HG02884 (cell line): ENCODE measurements around the gene UNC5A.

Experiments used
- ATAC-seq: cut with Tn5 transposase; IDR thresholded peaks from one replicate; pipeline ENCODE4 v1.9.1; 2021; ENCODE audit warnings: mild to moderate bottlenecking, moderate library complexity; ENCODE audit not compliant: unreplicated experiment

Gene UNC5A

DNA sequence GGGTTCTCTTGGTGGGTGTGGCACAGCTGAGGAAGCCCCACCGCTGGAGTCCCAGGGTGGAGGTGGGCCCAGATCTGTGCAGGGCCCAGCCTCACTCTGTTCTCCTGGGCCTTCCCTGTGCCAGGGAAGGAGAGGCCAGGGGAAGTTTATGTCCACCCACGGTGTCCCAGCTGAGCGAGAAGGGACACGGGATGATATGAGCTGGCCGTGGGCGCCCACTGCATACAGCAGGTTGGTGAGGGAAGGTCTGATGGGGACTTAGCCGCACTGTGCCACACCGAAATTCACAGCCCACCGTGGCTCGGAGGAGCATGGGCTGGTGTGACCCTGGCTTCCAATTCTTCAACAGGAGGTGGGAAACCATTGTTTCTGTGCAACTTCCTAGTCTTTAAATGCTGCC, 33.9 kb downstream of the UNC5A start:
- ATAC-seq: no peak

DNA sequence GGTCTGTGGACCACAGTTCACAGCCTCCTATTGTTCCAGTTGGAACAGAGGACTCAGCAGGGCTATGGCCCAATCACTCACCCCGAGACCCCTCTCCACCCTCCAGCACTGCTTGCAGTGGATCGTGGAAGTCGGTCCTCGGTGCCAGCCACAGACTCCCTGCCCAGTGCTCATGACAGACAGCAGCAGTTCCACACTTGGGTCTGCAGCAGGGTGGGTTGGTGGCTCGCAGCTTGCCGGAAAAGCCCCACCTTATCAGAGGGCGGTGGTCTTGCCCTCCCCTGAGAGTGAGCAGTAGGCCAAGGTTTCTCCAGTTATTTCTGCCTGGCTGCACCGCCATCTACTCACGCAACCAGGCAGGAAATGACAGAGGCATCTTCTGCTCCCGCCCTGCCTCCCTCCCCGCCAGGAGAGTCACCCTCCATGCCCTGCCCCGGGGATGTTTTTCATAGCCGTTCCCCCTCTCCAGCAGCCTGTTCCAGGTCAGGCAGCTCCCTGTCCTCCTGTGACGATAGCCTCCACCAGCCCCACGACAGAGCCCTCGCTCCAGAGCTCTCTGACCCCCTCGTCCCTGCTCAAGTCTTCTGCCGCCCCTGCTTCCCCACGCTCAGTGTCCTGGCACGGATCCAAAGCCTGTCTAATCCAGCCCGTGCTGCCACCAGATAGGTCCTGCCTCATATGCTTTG, 34.5 kb downstream of the UNC5A start:
- no peak for ATAC-seq

DNA sequence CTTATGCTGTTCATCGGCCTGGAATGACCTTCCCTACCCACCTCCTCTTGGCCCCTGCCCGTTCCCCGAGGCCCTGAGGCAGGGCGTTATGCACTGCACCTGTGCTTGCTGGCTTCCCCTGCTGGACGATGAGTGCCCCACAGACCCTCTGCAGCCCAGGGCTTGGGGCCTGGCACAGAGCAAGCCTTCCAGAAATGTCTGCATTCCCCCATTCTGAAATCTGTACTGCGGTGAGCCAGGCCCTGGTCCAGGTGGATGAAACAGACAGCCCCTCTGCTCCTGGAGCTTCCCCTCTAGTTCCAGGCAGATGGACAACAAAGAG, 35.0 kb downstream of the UNC5A start:
- no peak for ATAC-seq

DNA sequence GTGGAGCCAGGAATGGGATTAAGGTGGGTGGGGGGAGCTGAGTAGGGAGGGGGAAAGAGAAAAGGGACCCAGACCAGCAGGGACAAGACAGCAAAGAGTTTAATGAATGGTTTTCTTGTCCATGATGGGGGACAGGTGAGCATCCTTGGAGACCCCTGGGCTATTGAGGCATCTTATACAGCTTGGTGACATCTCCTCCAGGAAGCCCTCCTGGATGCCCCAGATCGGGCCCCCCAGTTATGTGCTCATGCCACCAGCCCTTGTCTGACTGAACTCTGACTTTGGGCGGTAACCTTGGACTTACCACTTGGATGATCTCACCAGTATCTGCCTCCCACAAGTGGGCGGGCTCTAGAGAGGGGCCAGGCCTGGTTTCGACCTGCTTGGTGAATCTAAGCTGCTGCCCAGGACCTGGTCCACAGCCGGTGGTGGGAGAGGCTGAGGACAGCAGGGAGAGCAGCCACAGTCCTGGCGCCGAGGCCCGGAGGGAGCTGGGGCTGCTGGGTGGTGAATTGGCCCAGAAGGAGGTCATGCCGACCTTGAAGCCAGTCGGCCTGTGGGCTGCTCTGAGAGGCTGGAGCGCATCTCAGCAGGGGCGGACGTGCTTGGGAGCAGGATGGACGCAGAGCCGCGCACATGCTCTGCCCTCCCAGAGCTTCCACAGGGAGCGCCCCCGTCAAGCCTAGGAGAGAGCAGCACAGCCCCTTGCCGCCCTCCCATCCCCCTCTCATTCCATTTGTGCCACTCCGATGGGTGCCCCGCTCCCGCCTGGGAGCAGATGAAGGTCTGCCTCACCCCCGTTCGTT, 36.2 kb downstream of the UNC5A start:
- ATAC-seq: no peak

DNA sequence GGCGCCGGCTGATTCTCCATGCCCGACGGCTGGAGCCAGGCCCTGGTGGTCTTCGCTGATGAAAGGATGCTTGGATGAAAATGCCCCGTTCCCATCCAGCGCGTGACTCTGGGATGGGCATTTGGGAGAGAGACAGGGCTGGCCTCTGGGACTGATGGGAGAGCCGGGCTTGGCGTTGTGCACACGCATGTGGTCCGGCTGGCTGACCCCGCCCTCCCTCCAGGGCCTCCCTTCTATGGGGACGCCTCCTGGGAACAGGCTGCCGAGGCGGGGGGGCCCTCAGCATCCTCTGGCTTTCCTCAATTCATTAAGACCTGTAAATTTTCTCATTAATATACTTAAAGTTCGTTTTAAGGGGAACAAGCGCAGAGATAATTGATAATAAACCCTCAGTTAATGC, 36.8 kb downstream of the UNC5A start:
- ATAC-seq: no peak

DNA sequence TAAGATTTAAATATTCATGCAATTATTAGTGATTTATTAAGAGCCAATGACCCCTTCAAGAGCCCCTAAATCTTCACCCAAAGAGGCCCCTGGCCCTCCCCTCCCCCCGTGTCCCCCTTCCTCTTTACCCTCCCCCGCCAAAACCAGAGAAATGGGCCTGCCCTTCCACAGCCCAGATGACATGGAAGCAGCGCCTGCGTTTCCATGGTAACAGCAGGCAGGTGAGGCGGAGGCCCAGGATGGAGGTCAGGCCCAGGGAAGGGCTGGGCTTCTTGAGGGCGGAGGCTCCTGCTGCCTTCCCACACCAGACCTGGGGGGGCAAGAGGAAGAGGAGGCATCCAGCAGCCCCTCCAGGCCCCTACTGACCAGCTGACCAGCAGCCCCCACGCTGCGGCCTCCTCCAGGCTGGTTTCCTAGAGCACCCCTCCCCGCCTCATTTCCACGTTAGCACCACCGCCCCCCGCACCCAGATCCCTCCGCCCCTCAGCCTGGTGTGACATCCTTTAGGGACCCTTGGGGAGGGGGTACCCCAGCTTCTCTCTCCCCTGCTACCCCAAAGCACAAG, 37.4 kb downstream of the UNC5A start:
- ATAC-seq: no peak

DNA sequence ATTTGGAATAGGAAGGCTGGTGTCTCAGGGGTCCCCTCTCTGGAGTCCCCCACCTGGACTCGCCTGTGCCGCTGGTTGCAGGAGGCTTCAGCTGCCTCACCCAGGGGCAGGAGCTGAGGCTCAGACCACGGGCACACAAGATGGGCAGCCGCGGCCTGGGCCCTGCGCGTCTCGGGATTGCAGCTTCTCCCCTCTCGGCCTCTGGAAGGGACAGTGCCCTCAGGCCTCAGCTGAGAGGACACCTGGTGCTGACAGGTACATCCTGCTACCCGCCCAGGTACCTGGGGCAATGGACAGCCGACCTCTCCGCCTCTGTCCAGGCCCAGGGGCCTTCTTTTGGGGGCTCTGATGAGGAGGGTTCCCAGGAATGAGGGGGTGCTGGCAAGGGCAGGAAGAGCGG, 38.3 kb downstream of the UNC5A start:
- no peak for ATAC-seq

DNA sequence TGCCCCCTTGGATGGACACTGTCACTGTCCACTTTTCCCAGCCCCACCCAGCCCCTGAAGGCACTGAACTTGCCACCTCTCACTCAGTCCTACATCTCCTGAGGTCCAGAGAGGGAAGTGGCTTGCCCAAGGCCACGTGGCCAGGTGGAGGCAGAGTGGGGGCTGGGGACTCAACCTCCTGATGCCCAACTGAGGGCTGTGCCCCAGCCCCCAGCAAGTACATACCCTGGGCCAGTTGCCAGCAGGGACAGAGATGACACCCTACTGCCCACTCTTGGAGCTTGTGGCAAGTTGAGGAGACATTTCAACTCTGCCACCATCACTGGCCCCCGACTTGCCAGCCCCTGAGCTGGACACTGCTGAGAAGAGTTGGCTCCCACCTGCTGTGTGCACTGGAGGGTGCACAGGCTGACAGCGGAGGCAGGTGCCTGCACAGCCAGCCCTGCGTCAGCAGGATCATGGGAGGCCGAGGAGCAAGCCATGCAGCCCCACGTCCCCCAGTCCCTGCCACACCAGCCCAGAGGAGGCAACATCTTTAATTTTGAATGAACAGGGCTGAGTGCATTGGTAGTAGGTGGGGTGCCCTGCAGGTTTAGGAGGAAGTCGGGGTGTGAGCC, 39.4 kb downstream of the UNC5A start:
- ATAC-seq: no peak

DNA sequence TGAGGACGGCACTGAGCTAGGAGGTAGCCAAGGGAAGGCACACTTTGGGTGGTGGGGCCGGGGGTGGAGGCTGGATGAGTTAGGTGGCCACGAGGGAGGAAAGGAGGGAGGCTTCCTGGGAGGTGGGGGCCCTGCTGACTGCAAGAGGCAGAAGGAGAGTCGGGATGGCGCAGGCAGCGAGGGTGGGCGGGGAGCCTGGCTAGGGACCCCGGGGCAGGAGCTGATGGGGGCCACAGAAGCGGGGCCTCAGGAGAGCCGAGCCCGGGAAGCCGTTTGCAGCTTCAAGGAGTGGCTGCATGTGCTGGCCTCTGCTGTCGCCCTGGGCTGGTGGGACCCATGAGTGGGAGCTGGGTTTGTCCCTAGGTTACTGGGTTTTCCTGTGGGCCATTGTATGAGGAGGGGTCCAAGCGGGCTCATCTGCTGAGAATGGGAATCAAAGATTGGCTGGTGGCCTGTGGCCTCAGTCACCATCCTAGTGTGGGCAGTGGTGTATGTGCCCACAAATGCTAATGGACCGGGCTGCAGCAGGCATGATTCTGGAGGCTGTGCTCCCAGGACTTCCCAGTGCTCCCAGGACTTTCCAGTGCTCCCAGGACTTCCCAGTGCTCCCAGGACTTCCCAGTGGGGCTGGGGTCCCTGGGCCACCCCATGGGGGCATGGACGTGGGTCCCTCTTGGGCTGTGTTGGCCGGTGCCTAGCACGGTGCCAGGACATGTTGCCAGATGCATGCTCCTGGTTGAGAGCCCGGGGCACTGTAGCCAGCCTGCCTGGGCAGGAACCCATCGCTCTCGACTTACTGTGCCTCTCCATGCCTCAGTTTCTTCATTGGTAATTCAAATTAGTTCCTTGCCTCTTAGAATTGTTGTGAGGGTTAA, 40.2 kb downstream of the UNC5A start:
- ATAC-seq: no peak

DNA sequence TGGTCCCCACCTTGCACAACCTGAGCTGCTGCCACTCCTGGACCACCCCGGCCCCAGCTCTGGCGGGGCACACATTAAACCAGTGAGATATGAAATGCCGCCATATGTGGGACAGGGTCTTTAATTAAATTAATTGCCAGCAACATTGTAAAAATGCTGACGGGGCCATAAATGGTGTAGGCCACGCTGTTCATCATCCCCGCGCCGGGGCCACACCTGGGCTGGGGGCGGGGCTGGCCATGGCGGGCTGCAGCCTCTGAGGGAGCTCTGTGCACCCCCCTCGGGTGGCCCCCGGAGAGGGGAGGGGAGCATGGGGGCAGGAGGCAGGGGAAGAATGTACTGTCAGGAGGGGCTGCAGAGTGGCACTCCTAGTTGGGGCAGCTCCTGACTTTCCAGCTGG, 41.0 kb downstream of the UNC5A start:
- no peak for ATAC-seq

DNA sequence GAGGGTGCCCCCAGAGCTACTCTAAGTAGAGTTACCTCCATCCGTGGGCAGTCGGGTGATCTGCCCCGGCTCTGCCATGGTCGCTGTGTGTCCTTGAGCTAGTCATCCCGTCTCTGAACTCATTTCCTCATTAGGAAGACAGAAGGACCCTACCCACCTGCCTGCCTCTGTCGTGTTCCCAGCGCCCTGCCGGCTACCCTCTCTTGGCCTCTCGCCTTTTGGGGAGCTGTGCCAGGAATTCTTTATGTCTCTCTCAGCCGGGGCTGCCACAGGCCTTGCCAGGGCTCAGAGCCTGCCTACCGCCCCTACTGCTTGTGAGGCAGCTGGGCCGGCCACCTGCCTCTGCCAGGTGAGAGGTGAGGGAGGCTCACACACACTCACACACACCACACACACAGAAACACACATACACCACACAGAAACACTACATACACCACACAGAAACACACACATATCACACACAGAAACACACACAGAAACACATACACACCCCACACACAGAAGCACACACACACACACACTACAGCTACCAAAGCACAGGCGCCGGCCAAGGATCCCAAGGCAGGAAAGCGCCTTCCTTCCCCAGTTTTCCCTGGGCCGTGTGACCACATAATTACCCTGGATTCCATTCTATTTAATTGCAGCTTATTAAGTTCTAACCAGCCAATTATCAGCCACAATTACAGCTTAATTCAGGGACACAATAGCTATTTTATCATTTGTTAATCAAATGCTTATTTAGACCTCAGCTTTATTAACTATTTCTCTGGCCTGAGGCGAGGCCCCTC, 41.7 kb downstream of the UNC5A start:
- ATAC-seq: no peak

DNA sequence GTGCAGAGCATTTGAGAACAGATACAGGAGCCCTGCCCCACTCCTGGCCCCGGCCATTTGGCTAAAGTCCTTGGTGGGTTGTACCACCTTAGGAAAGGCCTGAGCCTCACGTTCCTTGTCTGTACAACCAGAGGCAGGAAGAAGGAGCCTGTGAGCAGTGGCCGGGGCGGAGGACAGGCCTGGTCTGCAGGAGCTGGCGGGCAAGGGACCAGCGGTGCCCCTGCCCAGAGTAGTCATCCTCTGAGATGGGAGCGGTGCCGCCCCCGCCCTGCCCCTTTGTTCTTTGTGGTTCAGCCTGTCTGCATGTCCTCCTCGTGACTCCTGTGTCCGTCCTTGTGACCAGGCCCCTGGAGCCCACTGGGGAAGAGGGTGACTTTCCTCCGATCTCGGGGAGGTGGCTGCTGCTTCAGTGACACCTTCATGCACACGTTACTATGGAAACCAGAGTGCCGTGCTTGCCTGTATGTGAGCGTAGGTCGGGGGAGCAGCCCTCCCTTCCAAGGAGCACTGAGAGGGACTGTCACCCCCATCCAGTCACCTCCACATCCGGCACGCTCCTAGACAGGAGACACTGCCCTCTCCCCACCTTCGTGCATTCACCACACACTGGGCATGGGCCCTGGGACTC, 42.9 kb downstream of the UNC5A start:
- ATAC-seq: no peak

DNA sequence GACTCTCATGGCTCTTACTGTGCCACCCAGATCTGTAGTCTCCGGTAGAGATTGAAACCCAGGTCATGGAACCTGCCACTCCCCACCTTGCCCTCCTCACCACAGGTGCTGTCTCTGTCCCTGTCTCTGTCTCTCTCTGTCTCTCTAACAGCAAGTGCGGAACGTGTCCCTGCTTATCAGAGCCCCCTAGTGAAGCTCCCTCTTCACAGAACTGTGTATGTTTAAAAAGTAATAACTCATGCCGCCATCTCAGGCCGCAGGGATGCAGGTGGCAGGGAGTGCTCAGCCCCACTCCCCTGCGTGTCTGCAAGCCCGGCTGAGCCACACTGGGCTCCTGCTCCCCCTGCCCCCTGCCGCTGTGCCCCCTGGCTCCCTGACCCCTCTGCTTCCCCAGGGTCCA, 43.8 kb downstream of the UNC5A start:
- no peak for ATAC-seq

DNA sequence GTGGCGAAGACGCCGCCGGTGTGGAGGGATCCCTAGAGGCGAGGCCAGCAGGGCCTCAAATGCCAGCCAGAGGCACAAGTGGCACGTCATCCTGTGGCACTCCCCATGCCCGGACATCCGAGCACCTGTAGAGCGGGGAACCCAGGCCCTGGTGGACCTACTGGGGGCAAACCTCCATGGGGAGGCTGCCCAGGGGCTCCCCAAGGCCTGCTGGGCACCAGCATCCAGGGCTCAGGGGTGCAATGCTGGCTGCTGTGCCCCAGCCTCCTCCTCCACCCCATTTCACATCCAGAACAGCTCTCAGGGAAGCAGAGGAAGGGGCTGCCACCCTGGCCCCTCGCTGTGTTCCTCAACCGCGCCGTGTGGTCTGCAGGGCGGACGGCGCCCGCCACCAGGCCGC, 45.2 kb downstream of the UNC5A start:
- ATAC-seq: no peak

DNA sequence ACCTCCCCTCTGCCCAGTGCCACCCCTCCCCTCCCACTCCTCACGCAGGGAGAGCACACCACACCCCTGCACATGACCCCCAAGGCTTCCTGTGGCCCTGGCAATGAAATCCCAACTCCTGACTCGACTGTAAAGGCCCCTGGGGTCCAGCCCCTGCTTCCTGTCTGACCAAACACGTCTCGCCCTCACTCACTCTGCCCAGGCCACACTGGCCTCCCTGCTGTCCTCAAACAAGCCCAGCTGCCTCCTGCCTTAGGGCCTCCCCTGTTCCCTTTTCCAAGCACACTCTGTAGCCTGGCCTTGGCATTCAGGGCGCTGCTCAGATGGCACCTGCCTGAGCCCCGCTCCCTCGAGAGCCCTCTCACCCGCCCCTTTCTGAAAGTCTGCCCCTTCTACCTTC, 46.4 kb downstream of the UNC5A start:
- no peak for ATAC-seq

DNA sequence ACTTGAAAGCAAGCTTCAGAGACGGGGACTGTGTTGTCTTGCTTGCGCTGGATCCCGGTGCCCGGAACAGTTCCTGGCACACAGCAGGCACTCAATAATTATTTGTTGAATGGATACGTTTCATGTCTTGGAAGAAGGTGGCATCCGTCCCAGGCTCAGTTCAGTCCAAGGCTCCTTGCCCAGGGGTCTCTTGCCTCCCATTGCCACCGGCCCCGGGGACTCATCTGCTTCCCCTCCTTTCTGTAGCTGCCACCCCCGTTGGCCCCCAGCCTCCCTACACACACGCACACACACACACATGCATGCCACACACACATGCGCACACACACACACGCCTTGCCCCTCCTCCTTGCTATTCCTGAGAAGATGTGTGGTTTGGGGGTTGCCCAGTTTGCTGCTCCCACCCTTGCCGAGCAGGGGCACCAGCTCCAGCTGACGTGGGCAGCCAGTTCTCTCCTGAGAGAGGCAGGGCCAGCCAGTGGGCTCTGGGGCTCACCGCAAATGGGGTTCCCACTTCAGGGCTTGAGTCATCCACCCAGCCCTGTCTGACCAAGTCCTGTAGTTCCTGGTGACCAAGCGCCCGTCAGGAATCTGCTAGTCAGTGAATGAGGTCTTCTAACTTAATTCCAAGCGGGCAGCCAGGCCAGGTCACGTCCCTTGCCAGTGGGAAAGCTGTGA, 47.0 kb downstream of the UNC5A start:
- ATAC-seq: no peak

DNA sequence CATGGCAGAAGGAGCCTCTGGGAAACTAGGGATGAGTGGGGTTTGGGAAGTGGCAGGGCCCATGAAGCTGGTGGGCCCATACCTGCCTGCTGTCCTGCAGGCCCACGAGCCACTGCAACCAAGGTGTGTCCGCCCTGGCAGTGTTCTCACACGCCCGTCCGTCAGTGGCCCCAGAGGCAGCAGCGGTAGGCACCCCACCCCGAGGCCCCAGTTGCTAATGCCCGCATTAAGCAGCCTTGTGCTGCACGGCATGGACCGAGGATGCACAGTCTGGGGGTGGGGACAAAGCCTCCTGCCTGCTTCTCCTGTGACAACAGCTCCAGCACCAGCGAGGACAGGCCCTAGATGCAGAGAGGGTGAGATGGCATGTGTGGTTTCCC, 47.5 kb downstream of the UNC5A start:
- ATAC-seq: no peak

DNA sequence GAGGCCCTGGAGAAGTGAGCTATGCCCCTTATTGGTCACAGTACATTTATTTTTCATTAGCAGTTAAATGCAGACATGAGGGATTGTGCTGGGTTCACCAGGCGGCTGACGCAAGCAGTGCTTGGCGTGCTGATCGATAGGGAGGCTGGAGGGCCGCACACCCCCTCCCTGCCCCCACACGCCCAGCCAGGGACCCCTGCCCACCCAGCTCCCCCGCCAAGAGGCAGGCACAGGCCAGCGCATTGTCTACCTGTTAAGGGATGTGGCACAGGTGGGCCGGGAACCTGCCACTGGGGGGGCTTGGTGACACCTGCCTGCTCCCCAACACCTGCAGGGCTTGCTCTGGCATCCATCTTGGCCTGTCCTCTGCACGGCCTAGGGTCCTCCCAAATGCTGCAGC, 49.6 kb downstream of the UNC5A start:
- ATAC-seq: no peak

DNA sequence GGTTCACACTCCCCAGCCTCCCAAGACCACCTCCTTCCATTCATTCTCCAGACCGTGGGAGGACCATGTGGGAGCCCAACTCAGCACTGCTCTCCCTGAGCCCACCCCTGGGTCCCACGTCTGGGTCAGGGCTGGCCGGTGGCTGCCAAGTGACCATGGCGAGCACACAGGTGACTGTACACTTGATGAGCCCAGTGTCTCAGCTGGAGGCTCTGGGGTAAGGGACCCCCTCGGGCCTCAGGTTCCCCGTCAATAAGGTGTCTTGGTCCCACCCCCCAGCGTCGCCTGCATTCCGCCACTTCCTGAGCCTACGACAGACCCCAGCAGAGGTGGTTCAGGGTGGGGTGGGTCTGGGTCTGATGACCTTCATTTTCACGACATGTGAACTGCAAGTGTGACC, 50.0 kb downstream of the UNC5A start:
- no peak for ATAC-seq
